AG04450 (cell line): ENCODE results near the gene CNDP2. TPM values are rescaled to one million over a fixed set of nuclear protein-coding genes. Genes with fewer than 3 reads are reported as not detected.

Source experiments
- CTCF ChIA-PET: fragments of 300-600, 350-600 bp; formaldehyde crosslinking; extraction: SDS; loops from one replicate; lab custom pipeline; 2022; ENCODE audit warnings: antibody characterized with exemption, inconsistent platforms; lab: Charles Lee
- POLR2A ChIA-PET: fragments of 350-600 bp; formaldehyde crosslinking; extraction: SDS; loops from one replicate; lab custom pipeline; 2021; ENCODE audit warnings: antibody characterized with exemption, inconsistent platforms; lab: Yijun Ruan, JAX
- DNase-seq: peaks from one replicate; pipeline ENCODE4 v3.0.0-alpha.2; 2011; ENCODE audit warnings: low read depth, low spot score
- H3K27ac ChIP-seq: one replicate; pipeline ENCODE4 v1.5.1; 2012; ENCODE audit warnings: low read depth, low read length, control low read depth
- H3K27me3 ChIP-seq: one replicate; pipeline ENCODE4 v1.6.0; 2012; ENCODE audit warnings: low read length; ENCODE audit not compliant: control insufficient read depth, insufficient read depth
- H3K4me3 ChIP-seq: 2 replicates; pipeline ENCODE4 v1.5.1; 2011; ENCODE audit warnings: mild to moderate bottlenecking, low read depth, low read length, control low read depth
- H3K9me3 ChIP-seq: 2 replicates; pipeline ENCODE4 v1.5.1; 2012; ENCODE audit warnings: low read length; ENCODE audit not compliant: control insufficient read depth, insufficient read depth
- CTCF ChIP-seq: IDR thresholded peaks from 2 replicates; pipeline ENCODE4 v1.5.1; 2011; ENCODE audit warnings: low read depth, low read length, control low read depth, inconsistent platforms
- polyA plus RNA-seq: library from polyadenylated mRNA; depleted of rRNA; stranded (reverse); fragments of >200 nt; gene quantifications from 2 replicates; pipeline ENCODE4 v1.2.3, GENCODE V29; 2011

Gene CNDP2
- polyA plus RNA-seq, 1 experiment = 74.2 TPM

GRCh38 chr18:74478316-74478715 is 17.8 kb upstream of the CNDP2 start:
- no peak for TF ChIP-seq CTCF
- Histone ChIP-seq H3K27me3 (peaks cover 5% of the 10 kb centered on the region), H3K9me3 (no peaks in the 10 kb centered on the region), H3K4me3 (no peak overlapping the region), H3K27ac (no peak overlapping the region)
- no peak for DNase-seq
- ChIA-PET POLR2A (no interaction called here), CTCF (no interaction called here)

- DNase-seq = no peak
- ChIA-PET CTCF (no interaction called here), POLR2A (no interaction called here)
- Histone ChIP-seq H3K4me3 (no peak overlapping the region), H3K9me3 (no peaks in the 10 kb centered on the region), H3K27me3 (peaks cover 5% of the 10 kb centered on the region), H3K27ac (no peak overlapping the region)
- no peak for TF ChIP-seq CTCF
Observed at GRCh38 chr18:74478880-74479279, 17.3 kb upstream of the CNDP2 start.

- CTCF ChIA-PET = no interaction called here
- Histone ChIP-seq H3K4me3 (no peak overlapping the region), H3K27me3 (peaks cover 5% of the 10 kb centered on the region), H3K9me3 (no peaks in the 10 kb centered on the region), H3K27ac (no peak overlapping the region)
- no peak for DNase-seq
- TF ChIP-seq CTCF = no peak
- POLR2A ChIA-PET = no interaction called here
Observed at GRCh38 chr18:74479486-74480148, 16.5 kb upstream of the CNDP2 start.

GRCh38 chr18:74480149-74480651 is 16.0 kb upstream of the CNDP2 start:
- Histone ChIP-seq H3K4me3 (no peak overlapping the region), H3K9me3 (no peaks in the 10 kb centered on the region), H3K27me3 (peaks cover 5% of the 10 kb centered on the region), H3K27ac (no peak overlapping the region)
- TF ChIP-seq CTCF = no peak
- POLR2A ChIA-PET = no interaction called here
- CTCF ChIA-PET = no interaction called here
- no peak for DNase-seq

- DNase-seq = no peak
- Histone ChIP-seq H3K9me3 (no peaks in the 10 kb centered on the region), H3K4me3 (no peak overlapping the region), H3K27ac (no peak overlapping the region), H3K27me3 (peaks cover 18% of the 10 kb centered on the region)
- no peak for TF ChIP-seq CTCF
- POLR2A ChIA-PET = no interaction called here
- CTCF ChIA-PET = no interaction called here
Observed at GRCh38 chr18:74482697-74483096, 13.5 kb upstream of the CNDP2 start.
